Suprapubic skin (tissue), 3 donors: ENCODE measurements around the gene NXPH2.

ENCODE experiments used
- CTCF ChIP-seq, 2 donors: fragments of 200-600 bp in 1 of 2; fragments of 450-650 bp in 1 of 2; sonication (generic) in 1 of 2; IDR thresholded peaks; one replicate each; pipeline ENCODE4 v1.5.1; 2016 to 2019; ENCODE audit warnings: antibody characterized with exemption in 2 of 2, mild to moderate bottlenecking in 1 of 2, moderate library complexity in 1 of 2
- POLR2A ChIP-seq, 2 donors: fragments of 450-650 bp; IDR thresholded peaks; one replicate each; pipeline ENCODE4 v1.6.1; 2017; ENCODE audit warnings: antibody characterized with exemption in 2 of 2, mild to moderate bottlenecking in 2 of 2, moderate library complexity in 2 of 2

GRCh38 chr2:138671566-138671965, 108.6 kb downstream of the NXPH2 start:
- TF ChIP-seq CTCF (IDR thresholded peaks at IDR 0.05) (no peak), POLR2A (IDR thresholded peaks at IDR 0.05) (no peak)
